Stimulated activated CD8-positive, alpha-beta memory T cell treated with anti-CD3 and anti-CD28 coated beads, Interleukin-4, amount 100 ng/mL, for 1 hour (primary cell): ENCODE results near the gene PHKG2.
"Not testable (repeated sequence)": the region's sequence is repeated elsewhere in the genome, so short reads cannot be mapped to it uniquely, and the experiment has no call there.

Source experiments
- DNase-seq, 2 donors: peaks; one replicate each; pipeline ENCODE4 v3.0.0-alpha.2; 2020; ENCODE audit warnings: low read depth in 2 of 2, low spot score in 1 of 2

The PHKG2 gene

GRCh38 chr16:30747799-30748633, at the start of gene PHKG2:
PHKG2 (plus strand) TSS chr16:30748425; CDS start chr16:30748821, 396 bp downstream.
- DNase-seq = peak; percentile 89 to 90

GRCh38 chr16:30698816-30699614, 49.2 kb upstream of the PHKG2 start, which contains the start of gene SRCAP:
SRCAP (plus strand) TSS chr16:30699171; CDS start chr16:30700825, 1,654 bp downstream.
- DNase-seq = peak; percentile 52 to 59

GRCh38 chr16:30699615-30700099, 48.6 kb upstream of the PHKG2 start:
- no peak for DNase-seq

- DNase-seq = no peak
These were observed 47.7 kb upstream of the PHKG2 start for GRCh38 chr16:30700491-30700890.

GRCh38 chr16:30700971-30701370, 47.3 kb upstream of the PHKG2 start:
- DNase-seq = no peak

- DNase-seq = not testable (repeated sequence)
These were observed 45.2 kb upstream of the PHKG2 start for GRCh38 chr16:30703071-30703470.

GRCh38 chr16:30703971-30704370, 44.3 kb upstream of the PHKG2 start:
- DNase-seq = no peak

GRCh38 chr16:30706046-30706445, 42.2 kb upstream of the PHKG2 start:
- no peak for DNase-seq

- DNase-seq = no peak
These were observed 37.3 kb upstream of the PHKG2 start for GRCh38 chr16:30710971-30711370.

- no peak for DNase-seq
These were observed 36.5 kb upstream of the PHKG2 start for GRCh38 chr16:30711712-30712111.

- no peak for DNase-seq
These were observed 32.3 kb upstream of the PHKG2 start for GRCh38 chr16:30715750-30716445.

GRCh38 chr16:30720086-30720485, 28.1 kb upstream of the PHKG2 start:
- no peak for DNase-seq

GRCh38 chr16:30720694-30721093, 27.5 kb upstream of the PHKG2 start:
- no peak for DNase-seq

- no peak for DNase-seq
These were observed 27.1 kb upstream of the PHKG2 start for GRCh38 chr16:30721167-30721566.

GRCh38 chr16:30721606-30722005, 26.6 kb upstream of the PHKG2 start:
- no peak for DNase-seq

- no peak for DNase-seq
These were observed 25.8 kb upstream of the PHKG2 start for GRCh38 chr16:30722443-30722842.

- DNase-seq = no peak
These were observed 25.3 kb upstream of the PHKG2 start for GRCh38 chr16:30722916-30723315.

GRCh38 chr16:30723725-30724355, 24.4 kb upstream of the PHKG2 start:
- DNase-seq = no peak

GRCh38 chr16:30724641-30725417, 23.4 kb upstream of the PHKG2 start:
- no peak for DNase-seq

GRCh38 chr16:30725418-30725792, 22.8 kb upstream of the PHKG2 start:
- DNase-seq = no peak
